Fibroblast of the aortic adventitia (primary cell): ENCODE measurements around the gene LY6G6C. TPM values are rescaled to one million over a fixed set of nuclear protein-coding genes. Genes with fewer than 3 reads are reported as not detected.

Experiments used
- DNase-seq: peaks from one replicate; pipeline ENCODE4 v3.0.0-alpha.2; 2010; ENCODE audit warnings: low read depth
- H3K4me3 ChIP-seq: 2 replicates; pipeline ENCODE4 v1.5.1; 2011; ENCODE audit warnings: low read depth, mild to moderate bottlenecking, control low read depth, low read length, moderate library complexity
- total RNA-seq: library from RNA; depleted of rRNA; stranded (reverse); fragments of >200 nt; gene quantifications from 2 replicates; pipeline ENCODE4 v1.2.3, GENCODE V29; 2012; ENCODE audit warnings: low replicate concordance
- TF ChIP-seq, protein P1 (sequence below): IDR thresholded peaks from 2 replicates; pipeline ENCODE4 v1.5.1; 2011; ENCODE audit warnings: mild to moderate bottlenecking, low read length, control low read depth, inconsistent platforms; ENCODE audit not compliant: insufficient read depth

The LY6G6C gene
- total RNA-seq, 1 donor, result not detected

DNA sequence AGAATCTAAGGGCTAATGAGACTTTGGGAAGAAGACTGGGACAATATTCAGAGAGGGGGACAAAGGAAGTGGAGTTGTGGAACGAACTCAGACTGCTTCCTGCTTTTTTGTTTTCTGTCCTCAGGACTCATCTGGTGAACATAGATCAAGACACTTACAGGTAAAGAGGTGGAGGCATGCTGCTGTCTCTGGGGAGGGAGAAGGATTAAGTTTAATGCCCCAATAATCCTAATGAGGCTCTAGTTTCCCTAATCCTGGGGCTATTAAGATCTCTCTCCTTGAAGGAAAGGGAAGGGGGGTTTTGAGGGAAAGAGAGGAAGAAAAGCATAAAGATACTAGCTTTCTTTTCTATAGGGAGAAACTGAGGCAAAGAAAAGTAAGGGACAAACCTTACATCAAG lies 22.9 kb upstream of the LY6G6C start:
- DNase-seq, result no peak
- TF ChIP-seq, protein P1, sequence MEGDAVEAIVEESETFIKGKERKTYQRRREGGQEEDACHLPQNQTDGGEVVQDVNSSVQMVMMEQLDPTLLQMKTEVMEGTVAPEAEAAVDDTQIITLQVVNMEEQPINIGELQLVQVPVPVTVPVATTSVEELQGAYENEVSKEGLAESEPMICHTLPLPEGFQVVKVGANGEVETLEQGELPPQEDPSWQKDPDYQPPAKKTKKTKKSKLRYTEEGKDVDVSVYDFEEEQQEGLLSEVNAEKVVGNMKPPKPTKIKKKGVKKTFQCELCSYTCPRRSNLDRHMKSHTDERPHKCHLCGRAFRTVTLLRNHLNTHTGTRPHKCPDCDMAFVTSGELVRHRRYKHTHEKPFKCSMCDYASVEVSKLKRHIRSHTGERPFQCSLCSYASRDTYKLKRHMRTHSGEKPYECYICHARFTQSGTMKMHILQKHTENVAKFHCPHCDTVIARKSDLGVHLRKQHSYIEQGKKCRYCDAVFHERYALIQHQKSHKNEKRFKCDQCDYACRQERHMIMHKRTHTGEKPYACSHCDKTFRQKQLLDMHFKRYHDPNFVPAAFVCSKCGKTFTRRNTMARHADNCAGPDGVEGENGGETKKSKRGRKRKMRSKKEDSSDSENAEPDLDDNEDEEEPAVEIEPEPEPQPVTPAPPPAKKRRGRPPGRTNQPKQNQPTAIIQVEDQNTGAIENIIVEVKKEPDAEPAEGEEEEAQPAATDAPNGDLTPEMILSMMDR, result no peak

DNA sequence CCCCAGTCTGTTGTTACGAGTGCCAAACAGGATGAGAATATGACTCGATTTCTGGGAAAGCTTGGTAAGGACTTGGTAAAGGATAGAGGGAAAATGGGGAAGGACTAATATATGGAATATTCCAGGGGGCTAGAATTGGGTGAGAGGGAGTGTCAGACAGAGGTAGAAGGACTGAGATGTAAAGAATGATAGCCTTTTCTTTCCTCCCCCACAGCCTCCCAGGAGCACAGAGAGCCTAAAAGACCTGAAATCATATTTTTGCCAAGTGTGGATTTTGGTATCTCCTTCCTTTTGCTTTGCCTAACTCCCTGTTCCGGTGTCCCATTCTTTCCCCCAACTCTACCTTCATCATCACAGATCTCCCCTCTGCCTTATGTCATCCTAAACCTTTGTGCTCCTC lies 21.3 kb upstream of the LY6G6C start:
- TF ChIP-seq, protein P1, result no peak
- no peak overlapping the region for H3K4me3 ChIP-seq
- DNase-seq, result peak; percentile 22

More for the DNA sequence above, 22.9 kb upstream of the LY6G6C start:
- H3K4me3 ChIP-seq, result no peak overlapping the region

DNA sequence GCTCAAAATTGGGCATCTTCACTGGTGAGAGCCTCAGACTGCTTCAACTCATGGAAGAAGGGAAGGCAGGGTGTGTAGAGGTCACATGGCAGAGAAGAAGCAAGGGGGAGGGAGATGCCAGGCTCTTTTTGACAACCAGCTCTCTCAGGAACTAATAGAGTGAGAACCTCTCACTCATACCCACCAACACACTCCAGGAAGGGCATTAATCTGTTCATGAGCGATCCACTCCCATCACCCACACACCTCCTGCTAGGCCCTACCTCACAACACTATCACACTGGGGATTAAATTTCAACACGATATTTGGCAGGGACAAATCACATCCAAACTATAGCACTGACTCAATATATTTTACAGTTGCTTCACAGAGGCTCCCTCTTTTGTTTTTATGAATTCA lies 20.3 kb upstream of the LY6G6C start:
- no peak overlapping the region for H3K4me3 ChIP-seq
- DNase-seq, result no peak
- TF ChIP-seq, protein P1, result no peak

DNA sequence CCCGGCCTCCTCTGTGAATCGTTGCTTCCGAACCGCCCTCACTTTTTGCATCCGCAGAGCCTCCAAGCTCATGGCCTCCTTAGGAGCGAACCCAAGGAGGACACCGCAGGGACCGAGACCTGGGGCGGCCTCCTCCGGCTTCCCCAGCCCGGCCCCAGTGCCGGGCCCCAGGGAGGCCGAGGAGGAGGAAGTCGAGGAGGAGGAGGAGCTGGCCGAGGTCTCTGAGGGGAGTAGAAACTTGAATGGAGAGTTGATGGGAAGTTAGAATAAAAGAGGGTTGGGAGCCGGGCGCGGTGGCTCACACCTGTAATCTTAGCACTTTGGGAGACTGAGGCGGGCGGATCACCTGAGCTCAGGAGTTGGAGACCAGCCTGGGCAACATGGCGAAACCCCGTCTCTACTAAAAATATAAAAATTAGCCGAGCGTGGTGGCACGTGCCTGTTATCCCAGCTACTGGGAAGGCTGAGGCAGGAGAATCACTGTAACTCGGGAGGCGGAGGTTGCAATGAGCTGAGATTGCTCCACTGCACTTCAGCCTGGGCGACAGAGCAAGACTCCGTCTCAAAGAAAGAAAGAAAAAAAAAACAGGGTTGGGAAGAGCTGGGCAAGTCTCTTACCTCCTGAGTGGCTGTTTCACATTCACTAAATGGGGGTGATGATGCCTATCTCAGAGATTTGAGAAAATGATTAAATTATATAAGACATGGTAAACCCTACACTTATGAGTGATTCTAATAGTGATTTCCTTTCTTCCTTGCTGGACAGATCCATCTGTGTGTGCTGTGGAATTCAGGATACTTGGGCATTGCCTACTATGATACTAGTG lies 19.1 kb upstream of the LY6G6C start:
- H3K4me3 ChIP-seq, result peak overlapping the region; percentile 90
- no peak for DNase-seq
- TF ChIP-seq, protein P1, result no peak

DNA sequence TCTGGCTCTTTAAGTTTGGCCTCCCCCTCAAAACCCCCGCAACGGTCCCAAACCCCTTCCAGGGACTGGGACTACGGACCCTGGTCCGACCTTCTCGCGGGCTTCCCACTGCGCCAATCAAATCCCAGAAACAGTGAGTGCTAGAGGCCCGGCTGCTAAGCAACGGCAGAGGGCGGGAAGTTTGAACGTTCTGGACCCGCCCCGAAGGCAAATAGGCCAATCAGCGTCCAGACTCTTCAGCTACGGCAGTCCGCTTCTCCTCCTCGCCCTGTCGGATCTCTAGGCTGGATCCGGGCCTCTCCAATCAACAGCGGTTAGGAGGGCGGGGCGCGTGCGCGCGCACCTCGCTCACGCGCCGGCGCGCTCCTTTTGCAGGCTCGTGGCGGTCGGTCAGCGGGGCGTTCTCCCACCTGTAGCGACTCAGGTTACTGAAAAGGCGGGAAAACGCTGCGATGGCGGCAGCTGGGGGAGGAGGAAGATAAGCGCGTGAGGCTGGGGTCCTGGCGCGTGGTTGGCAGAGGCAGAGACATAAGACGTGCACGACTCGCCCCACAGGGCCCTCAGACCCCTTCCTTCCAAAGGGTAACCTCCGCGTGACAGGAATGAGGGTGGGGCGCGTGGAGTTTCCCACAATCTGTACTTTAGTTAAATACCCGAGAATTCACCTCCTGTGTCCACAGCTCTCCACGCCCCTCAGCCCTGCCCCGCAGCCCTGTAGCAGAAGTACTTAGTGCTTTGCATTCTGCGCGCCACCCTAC lies 18.3 kb upstream of the LY6G6C start, which contains the start of gene MSH5:
MSH5 (plus strand) TSS at position 367 of the 758 bp plus-strand sequence. CDS start 462 bp downstream, outside the sequence.
- TF ChIP-seq, protein P1, result no peak
- peak within 1 kb of the TSS; percentile 90 for H3K4me3 ChIP-seq
- peak; percentile 98 for DNase-seq

DNA sequence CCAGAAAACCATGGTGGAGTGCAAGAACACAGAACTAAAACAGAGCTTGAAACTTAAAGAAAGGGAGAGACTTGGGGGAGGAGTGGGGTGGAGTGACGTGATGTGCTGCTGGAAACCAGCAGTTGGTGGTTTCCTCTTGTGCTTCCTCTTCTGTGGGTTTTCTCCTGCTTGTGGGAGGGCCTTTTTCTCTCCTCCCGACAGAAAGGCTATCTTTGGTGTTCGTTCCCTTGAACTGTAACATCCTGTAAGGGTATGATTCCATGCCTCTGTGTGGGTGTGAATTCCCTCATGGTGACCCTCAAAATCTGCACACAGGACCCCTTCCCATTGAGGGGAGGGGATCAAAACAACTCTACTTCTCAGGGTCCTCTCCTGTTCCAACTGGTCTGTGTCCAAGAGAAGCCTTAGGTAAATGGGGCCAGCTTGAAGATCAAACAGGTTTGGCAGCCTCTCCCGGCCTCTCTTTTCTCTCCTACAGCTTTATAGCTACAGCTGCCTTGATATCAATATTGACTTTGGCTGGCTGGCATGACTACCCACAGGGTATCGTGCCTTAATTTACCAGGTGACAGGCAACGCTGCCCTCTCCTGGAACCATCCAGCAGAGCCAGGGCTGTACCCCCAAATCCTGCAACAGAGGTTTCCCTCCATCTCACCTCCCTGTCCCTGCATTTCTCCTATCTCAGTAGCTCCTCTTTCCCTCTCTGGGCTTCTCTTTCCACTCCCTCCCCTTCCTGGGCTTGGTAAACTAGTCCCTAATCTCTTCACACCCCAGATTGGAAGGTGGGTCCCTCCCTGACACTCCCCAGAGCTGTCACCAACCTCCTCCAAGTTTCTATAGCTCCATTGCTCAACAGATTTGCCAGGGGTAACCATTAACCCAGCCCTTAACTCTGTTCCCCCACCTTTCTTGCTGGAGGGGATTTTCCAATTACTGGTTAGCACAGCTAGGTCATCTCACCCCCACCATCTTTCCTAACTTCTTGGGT lies 16.7 kb upstream of the LY6G6C start:
- peak; percentile 82 for DNase-seq
- TF ChIP-seq, protein P1, result peak; percentile 35
- H3K4me3 ChIP-seq, result peak overlapping the region; percentile 17
